Fibroblast of villous mesenchyme (primary cell): ENCODE measurements around the gene TAF5L. TPM values are rescaled to one million over a fixed set of nuclear protein-coding genes. Genes with fewer than 3 reads are reported as not detected.
"Not testable (repeated sequence)": the region's sequence is repeated elsewhere in the genome, so short reads cannot be mapped to it uniquely, and the experiment has no call there.

Experiments
- DNase-seq: peaks from one replicate; pipeline ENCODE4 v3.0.0-alpha.2; 2010; ENCODE audit warnings: low read depth
- H3K4me3 ChIP-seq: 2 replicates; pipeline ENCODE4 v1.5.1; 2011; ENCODE audit warnings: low read depth, mild to moderate bottlenecking, low read length
- total RNA-seq: library from RNA; depleted of rRNA; stranded (reverse); fragments of >200 nt; gene quantifications from 2 replicates; pipeline ENCODE4 v1.2.3, GENCODE V29; 2012
- TF ChIP-seq, protein P1 (sequence below): IDR thresholded peaks from 2 replicates; pipeline ENCODE4 v1.5.1; 2012; ENCODE audit warnings: low read depth, mild to moderate bottlenecking, low read length; ENCODE audit not compliant: insufficient read depth

The TAF5L gene
- total RNA-seq, 1 donor, result 24.2 TPM

DNA sequence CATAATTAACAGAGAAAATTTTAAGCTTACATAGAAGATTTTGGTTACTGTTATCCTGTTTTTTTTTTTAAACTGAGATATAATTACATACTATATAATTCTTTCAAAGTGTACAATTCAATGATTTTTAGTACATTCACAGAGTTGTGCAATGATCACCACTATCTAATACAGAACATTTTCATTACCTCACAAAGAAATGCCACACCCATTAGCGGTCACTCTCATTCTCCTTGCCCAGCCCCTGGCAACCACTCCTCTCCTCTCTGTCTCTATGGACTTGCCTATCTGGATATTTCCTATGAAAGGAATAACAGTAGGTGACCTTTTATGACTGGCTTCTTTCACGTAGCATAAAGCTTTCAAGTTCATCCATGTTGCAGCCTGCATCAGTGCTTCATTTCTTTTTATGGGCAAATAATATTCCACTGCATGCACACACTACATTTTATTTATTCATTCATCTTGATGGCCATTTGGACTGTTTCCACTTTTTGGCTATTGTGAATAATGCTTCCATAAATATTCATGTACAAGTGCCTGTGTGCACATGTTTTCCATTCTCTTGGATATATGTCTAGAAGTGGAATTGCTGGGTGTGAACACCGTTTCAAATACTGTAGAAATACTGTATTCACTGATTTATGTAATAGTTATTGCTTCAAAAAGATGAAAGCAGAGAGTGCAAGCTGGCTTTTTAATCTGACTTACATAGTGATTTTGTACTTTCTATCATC lies 26.5 kb downstream of the TAF5L start:
- H3K4me3 ChIP-seq, result no peak overlapping the region
- peak; percentile 20 for DNase-seq
- TF ChIP-seq, protein P1, sequence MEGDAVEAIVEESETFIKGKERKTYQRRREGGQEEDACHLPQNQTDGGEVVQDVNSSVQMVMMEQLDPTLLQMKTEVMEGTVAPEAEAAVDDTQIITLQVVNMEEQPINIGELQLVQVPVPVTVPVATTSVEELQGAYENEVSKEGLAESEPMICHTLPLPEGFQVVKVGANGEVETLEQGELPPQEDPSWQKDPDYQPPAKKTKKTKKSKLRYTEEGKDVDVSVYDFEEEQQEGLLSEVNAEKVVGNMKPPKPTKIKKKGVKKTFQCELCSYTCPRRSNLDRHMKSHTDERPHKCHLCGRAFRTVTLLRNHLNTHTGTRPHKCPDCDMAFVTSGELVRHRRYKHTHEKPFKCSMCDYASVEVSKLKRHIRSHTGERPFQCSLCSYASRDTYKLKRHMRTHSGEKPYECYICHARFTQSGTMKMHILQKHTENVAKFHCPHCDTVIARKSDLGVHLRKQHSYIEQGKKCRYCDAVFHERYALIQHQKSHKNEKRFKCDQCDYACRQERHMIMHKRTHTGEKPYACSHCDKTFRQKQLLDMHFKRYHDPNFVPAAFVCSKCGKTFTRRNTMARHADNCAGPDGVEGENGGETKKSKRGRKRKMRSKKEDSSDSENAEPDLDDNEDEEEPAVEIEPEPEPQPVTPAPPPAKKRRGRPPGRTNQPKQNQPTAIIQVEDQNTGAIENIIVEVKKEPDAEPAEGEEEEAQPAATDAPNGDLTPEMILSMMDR, result no peak

DNA sequence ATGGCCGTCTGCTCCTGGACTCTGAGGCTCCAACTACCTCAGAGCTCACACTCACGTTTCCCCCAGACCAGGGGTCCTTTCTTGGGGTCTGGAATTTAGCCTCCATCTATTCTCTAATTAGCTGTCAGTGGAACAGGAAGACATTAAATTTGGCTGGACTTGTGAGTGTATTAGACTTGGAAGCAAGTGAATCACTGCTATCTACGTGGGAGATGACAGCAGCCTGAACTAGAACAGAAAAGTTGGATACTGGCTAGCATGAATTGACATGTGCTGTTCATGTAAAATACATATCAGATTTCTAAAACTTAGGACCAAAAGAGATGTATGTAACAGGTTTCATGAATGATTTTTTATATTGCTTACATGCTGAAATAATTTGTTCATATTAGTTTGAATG lies 28.0 kb downstream of the TAF5L start:
- H3K4me3 ChIP-seq, result no peak overlapping the region
- peak; percentile 35 for DNase-seq
- TF ChIP-seq, protein P1, result no peak

DNA sequence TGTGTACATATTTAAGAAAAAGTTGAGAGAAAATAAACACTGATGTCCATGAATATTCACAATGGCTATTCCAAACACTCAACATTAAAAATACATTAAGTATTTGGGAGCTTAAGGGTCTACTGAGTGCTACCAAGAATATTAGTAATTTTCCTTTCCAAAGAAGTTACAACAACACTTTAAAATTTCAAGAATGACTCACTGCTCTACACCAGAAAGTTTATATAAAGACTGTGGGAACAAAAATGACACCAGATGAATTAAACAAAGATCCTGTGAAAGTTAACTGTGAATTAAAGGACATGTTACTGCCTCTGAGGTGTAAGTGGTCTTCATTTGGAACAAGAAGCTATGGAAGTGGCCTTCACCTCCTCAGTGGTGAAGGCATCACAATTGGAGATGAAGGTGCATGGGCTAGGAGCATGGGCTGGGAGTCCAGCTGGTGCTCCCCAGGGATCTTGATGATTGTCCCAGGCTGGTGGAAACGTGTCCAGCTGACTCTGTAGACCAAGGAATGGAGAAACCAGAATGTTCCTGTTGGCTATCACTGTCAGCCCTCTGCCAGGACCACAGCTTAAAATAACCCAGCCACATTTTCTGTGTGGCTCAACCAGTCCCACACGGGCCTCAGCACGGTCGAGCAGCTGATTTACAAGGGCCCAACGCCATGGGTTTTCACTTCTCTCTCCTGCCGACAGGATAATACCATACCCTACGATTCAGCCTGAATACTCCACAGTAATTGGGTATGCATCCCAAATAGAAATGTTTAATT lies 28.8 kb downstream of the TAF5L start:
- TF ChIP-seq, protein P1, result no peak
- peak; percentile 77 for DNase-seq
- H3K4me3 ChIP-seq, result no peak overlapping the region

DNA sequence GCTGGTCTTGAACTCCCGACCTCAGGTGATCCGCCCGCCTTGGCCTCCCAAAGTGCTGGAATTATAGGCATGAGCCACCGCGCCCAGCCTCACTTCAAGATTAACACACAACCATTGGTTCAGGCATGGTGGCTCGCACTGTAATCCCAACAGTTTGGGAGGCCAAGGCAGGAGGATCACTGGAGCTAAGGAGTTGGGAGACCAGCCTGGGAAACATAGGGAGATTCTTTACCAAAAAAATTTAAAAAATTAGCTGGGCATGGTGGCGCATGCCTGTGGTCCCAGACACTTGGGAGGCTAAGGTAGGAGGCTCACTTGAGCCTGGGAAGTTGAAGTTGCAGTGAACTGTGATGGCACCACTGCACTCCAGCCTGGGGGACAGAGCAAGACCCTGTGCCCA lies 30.0 kb downstream of the TAF5L start:
- not testable (repeated sequence) for DNase-seq, H3K4me3 ChIP-seq

DNA sequence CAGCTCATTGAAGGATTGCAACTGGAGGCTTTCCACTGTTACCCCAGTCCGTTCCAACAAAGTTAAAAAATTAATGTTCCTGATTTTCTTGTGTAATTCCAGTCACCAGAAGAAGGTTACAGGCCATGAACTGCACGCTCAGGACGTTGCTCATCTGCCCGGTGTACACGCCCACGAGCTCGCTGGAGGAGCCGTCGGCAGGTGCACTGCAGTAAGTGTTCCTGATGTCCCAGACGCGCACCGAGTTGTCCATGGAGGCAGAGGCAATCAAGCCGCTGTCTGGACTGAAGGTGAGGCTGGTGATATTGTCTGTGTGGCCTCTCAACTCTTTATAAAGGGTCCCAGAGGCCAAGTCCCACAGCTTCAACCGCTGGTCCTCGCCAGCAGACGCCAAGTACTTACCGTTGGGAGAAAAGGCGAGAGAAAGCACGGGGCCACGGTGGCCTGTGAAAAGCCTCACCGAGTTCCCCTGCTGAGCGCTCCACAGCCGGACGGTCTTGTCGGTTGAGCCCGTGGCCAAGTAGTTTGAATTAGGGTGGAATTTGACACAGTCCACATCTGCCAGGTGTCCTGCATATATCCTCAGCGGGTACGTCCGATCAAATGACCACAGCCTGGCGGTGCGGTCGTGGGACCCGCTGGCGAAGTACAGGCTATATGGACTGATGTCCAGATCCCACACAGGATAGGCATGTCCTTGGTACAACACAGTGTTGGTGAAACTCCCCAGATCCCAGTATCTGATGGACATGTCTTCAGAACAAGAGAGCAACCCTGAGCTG lies 31.5 kb downstream of the TAF5L start:
- H3K4me3 ChIP-seq, result no peak overlapping the region
- TF ChIP-seq, protein P1, result no peak
- DNase-seq, result no peak

DNA sequence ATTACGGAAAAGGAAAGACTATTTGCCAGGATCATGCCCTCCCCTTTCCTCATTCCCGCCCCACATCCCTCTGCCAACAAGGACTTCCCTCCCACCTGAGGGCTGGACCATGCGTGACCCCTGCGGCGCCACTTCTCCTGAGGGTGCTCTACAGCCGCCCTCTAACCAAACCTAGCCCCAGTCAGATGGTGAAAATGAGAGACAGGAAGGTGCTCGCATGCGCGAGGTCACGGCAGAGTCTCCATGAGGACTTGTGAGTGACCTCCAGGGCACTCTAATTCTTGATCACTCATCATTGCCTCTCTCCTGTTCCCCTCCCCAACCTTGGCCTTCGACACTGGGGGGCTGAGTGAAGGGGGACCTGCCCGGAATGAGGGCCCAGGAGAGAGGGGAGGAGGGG lies 32.1 kb downstream of the TAF5L start:
- DNase-seq, result no peak
- H3K4me3 ChIP-seq, result no peak overlapping the region
- TF ChIP-seq, protein P1, result no peak

DNA sequence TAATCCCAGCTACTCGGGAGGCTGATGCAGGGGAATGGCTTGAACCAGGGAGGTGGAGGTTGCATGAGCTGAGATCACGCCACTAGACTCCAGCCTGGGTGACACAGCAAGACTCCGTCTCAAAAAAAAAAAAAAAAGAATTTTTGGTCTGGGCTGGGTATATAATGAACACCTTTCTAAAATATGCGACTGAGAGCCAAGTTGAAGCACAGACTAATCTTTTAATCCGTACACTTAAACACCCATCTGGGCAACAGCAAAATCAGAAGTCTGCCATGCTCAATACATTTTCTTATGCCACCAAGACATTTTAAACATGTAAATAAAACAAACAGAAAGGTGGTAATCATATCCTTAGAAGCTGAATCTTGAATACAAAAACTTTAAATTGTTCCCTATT lies 35.8 kb downstream of the TAF5L start:
- TF ChIP-seq, protein P1, result no peak
- no peak overlapping the region for H3K4me3 ChIP-seq
- DNase-seq, result no peak
